ENCODE data around the gene CDH20. TPM values are rescaled to one million over a fixed set of nuclear protein-coding genes. Genes with fewer than 3 reads are reported as not detected.

The CDH20 gene
- total RNA-seq, 2 experiments from 2014 or later = not detected

GRCh38 chr18:61544178-61544577 lies 210.9 kb downstream of the CDH20 start:
- POLR2A ChIA-PET = no interaction called here
- TF ChIP-seq EZH2phosphoT487 (IDR thresholded peaks at IDR 0.05; ENCODE audit: borderline replicate concordance, low read depth, low read length) = no peak
- no peak for TF ChIP-seq CTCF (conservative IDR thresholded peaks at IDR 0.05; ENCODE audit: low read length)
- Histone ChIP-seq H3K79me2 (ENCODE audit: insufficient read depth, low read depth, low read length) (no peaks in the 10 kb centered on the region), H4K20me1 (ENCODE audit: insufficient read depth, low read length) (no peaks in the 10 kb centered on the region), H3K4me3 (ENCODE audit: low read depth, low read length, poor library complexity, severe bottlenecking) (no peak overlapping the region), H3K4me1 (ENCODE audit: insufficient read depth, low read length, poor library complexity, severe bottlenecking) (no peaks in the 10 kb centered on the region), H3K27ac (ENCODE audit: low read depth, low read length, poor library complexity, severe bottlenecking) (no peak overlapping the region), H3K4me2 (ENCODE audit: low read length) (no peak overlapping the region), H3K9me3 (ENCODE audit: low read length) (no peaks in the 10 kb centered on the region), H3K9me2 (ENCODE audit: insufficient read depth, low read length) (no peaks in the 10 kb centered on the region), H3K36me3 (ENCODE audit: insufficient read depth, low read length) (no peaks in the 10 kb centered on the region), H2AFZ (ENCODE audit: low read length) (no peak overlapping the region)
- no TSS peak for BruUV-seq (replicated peaks)
- intact Hi-C loops (cut with micrococcal nuclease; ENCODE audit: unreplicated experiment) = no loop called here
- no peak for DNase-seq (ENCODE audit: low spot score)
- CTCF ChIA-PET (ENCODE audit: unreplicated experiment) = no interaction called here

DNA sequence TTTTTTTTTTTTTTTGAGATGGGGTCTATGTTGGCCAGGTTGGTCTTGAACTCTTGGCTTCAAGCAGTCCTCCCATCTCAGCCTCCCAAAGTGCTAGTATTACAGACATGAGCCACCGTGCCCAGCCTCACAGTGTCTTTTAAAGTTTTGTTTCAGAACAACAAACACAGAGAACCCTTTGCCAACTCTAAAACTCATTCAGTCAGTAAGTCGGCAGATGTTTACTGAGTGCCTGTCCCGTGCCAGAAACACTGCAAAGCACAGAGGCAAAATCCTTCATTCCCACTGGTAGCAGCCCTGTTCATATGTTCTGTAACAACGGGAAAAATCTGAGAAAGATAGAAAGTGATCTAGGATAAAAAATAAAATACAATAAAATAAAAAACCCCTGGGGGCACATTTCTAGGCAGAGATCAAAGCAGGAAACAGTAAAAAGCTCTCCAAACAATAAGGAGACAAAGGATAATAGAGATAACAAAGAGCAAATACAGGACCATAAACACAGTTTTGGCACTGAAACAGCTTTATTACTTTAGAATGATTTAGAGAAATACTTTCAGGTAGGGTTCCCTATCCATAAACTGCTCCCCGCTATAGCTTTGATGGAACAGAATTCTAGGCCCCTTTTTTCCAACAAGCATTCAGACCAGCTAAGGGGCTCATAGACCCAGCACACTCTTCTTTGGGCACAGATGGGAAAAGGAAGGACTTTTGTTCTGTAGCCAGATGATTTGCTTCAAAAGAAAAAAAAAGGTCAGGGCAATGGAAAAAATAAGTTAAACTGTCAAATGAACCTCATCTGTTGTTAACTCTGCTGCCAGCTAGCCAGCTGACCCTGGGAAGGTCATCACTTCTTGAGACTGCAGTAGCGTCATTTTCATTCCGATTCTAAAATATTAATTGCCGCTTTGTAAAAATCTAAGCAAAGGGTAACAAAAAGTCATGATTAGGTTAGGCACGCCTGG lies 212.3 kb downstream of the CDH20 start:
- H3K4me1 ChIP-seq (ENCODE audit: insufficient read depth, low read length, poor library complexity, severe bottlenecking) = no peaks in the 10 kb centered on the region
- H3K79me2 ChIP-seq (ENCODE audit: insufficient read depth, low read depth, low read length) = no peaks in the 10 kb centered on the region
- H4K20me1 ChIP-seq (ENCODE audit: insufficient read depth, low read length) = no peaks in the 10 kb centered on the region
- intact Hi-C loops (cut with micrococcal nuclease; ENCODE audit: unreplicated experiment) = no loop called here
- no peak for DNase-seq (ENCODE audit: low spot score)
- POLR2A ChIA-PET = interaction anchor here (0.6 kb wide), 1 partner anchor 60 kb away, joined by 3 read pairs; no protein-coding TSS in a partner anchor
- no peak overlapping the region for H3K4me3 ChIP-seq (ENCODE audit: low read depth, low read length, poor library complexity, severe bottlenecking)
- H3K36me3 ChIP-seq (ENCODE audit: insufficient read depth, low read length) = no peaks in the 10 kb centered on the region
- no peaks in the 10 kb centered on the region for H3K9me2 ChIP-seq (ENCODE audit: insufficient read depth, low read length)
- no peak overlapping the region for H2AFZ ChIP-seq (ENCODE audit: low read length)
- BruUV-seq (replicated peaks) = no TSS peak
- no peak for TF ChIP-seq CTCF (conservative IDR thresholded peaks at IDR 0.05; ENCODE audit: low read length)
- no peak for TF ChIP-seq EZH2phosphoT487 (IDR thresholded peaks at IDR 0.05; ENCODE audit: borderline replicate concordance, low read depth, low read length)
- H3K27ac ChIP-seq (ENCODE audit: low read depth, low read length, poor library complexity, severe bottlenecking) = no peak overlapping the region
- H3K4me2 ChIP-seq (ENCODE audit: low read length) = no peak overlapping the region
- CTCF ChIA-PET (ENCODE audit: unreplicated experiment) = no interaction called here
- no peaks in the 10 kb centered on the region for H3K9me3 ChIP-seq (ENCODE audit: low read length)

- BruUV-seq (replicated peaks) = no TSS peak
- Histone ChIP-seq H3K36me3 (ENCODE audit: insufficient read depth, low read length) (no peaks in the 10 kb centered on the region), H4K20me1 (ENCODE audit: insufficient read depth, low read length) (no peaks in the 10 kb centered on the region), H3K27ac (ENCODE audit: low read depth, low read length, poor library complexity, severe bottlenecking) (no peak overlapping the region), H2AFZ (ENCODE audit: low read length) (no peak overlapping the region), H3K9me2 (ENCODE audit: insufficient read depth, low read length) (no peaks in the 10 kb centered on the region), H3K79me2 (ENCODE audit: insufficient read depth, low read depth, low read length) (no peaks in the 10 kb centered on the region), H3K4me3 (ENCODE audit: low read depth, low read length, poor library complexity, severe bottlenecking) (no peak overlapping the region), H3K4me2 (ENCODE audit: low read length) (no peak overlapping the region), H3K4me1 (ENCODE audit: insufficient read depth, low read length, poor library complexity, severe bottlenecking) (no peaks in the 10 kb centered on the region), H3K9me3 (ENCODE audit: low read length) (no peaks in the 10 kb centered on the region)
- DNase-seq (ENCODE audit: low spot score) = no peak
- POLR2A ChIA-PET = no interaction called here
- intact Hi-C loops (cut with micrococcal nuclease; ENCODE audit: unreplicated experiment) = no loop called here
- CTCF ChIA-PET (ENCODE audit: unreplicated experiment) = no interaction called here
- TF ChIP-seq EZH2phosphoT487 (IDR thresholded peaks at IDR 0.05; ENCODE audit: borderline replicate concordance, low read depth, low read length) (no peak), CTCF (conservative IDR thresholded peaks at IDR 0.05; ENCODE audit: low read length) (no peak)
Observed at GRCh38 chr18:61546590-61546989, 213.4 kb downstream of the CDH20 start.
